ENCODE measurements around the gene DOC2A.
"Not testable (repeated sequence)": the region's sequence is repeated elsewhere in the genome, so short reads cannot be mapped to it uniquely, and the experiment has no call there.

The DOC2A gene

DNA sequence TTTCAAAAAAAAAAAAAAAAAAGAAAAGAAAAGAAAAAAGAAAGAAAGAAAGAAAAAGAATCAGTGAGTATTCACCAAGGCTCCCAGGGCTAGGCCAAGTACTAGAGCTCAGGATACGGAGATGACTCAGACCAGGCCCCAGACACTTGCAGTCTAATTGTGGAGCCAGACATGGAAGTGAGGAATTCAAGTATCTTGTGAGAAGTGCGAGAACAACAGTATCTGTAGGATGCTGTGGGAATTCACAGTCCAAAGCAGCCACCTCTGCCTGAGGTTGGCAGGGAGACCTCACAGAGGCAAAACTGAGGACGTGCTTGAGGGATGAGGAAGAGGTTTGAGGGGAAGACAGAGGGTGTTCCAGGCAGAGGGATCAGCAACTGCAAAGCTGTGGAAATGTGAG is 40.7 kb upstream of the DOC2A start:
- DNase-seq (ENCODE audit: low read depth) = peak; percentile 65

DNA sequence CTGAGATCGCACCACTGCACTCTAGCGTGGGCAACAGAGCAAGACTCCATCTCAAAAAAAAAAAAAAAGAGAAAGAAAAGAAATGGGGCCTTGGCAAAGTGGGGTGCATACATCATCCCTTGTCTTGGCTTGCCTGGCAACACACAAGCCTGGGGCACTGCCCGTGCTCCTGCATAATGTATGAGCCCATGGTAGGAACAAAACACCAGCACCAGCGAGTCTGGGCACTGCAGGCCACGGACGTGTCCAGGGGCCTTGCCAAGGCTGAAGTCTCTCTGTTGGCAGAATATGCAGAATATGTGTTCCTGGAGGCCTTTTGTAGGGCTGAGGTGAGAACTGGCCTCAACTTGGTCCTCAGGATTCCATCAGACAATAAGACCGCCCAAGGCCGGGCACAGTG is 39.0 kb upstream of the DOC2A start:
- H3K4me3 ChIP-seq (replicated peaks; ENCODE audit: low read depth, low read length) = no peak overlapping the region
- no peak for DNase-seq (ENCODE audit: low read depth)
- TF ChIP-seq, protein P1, sequence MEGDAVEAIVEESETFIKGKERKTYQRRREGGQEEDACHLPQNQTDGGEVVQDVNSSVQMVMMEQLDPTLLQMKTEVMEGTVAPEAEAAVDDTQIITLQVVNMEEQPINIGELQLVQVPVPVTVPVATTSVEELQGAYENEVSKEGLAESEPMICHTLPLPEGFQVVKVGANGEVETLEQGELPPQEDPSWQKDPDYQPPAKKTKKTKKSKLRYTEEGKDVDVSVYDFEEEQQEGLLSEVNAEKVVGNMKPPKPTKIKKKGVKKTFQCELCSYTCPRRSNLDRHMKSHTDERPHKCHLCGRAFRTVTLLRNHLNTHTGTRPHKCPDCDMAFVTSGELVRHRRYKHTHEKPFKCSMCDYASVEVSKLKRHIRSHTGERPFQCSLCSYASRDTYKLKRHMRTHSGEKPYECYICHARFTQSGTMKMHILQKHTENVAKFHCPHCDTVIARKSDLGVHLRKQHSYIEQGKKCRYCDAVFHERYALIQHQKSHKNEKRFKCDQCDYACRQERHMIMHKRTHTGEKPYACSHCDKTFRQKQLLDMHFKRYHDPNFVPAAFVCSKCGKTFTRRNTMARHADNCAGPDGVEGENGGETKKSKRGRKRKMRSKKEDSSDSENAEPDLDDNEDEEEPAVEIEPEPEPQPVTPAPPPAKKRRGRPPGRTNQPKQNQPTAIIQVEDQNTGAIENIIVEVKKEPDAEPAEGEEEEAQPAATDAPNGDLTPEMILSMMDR (IDR thresholded peaks at IDR 0.05; ENCODE audit: low read length, missing control alignments) = no peak

More for the DNA sequence above, 40.7 kb upstream of the DOC2A start:
- TF ChIP-seq, protein P1 (IDR thresholded peaks at IDR 0.05; ENCODE audit: low read length, missing control alignments) = no peak
- no peak overlapping the region for H3K4me3 ChIP-seq (replicated peaks; ENCODE audit: low read depth, low read length)

DNA sequence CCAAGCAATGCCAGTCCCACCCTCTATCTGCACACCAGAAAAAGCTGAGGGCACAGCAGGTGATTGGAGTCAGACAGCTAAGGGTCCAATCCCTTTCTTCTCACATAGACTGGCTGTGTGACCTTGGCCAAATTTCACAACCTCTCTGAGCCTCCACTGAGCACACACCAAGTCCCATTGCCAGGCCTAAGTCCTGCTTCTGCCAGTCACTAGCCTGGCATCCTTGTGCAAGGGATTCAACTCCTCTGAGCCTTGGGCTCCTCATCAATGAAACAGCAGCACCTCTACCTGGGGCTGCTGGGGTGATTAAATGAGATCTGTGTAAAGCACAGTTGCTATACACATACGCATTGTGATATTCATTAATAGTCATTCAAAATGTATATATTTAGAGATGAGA is 35.8 kb upstream of the DOC2A start:
- TF ChIP-seq, protein P1 (IDR thresholded peaks at IDR 0.05; ENCODE audit: low read length, missing control alignments) = no peak
- DNase-seq (ENCODE audit: low read depth) = no peak
- no peak overlapping the region for H3K4me3 ChIP-seq (replicated peaks; ENCODE audit: low read depth, low read length)

DNA sequence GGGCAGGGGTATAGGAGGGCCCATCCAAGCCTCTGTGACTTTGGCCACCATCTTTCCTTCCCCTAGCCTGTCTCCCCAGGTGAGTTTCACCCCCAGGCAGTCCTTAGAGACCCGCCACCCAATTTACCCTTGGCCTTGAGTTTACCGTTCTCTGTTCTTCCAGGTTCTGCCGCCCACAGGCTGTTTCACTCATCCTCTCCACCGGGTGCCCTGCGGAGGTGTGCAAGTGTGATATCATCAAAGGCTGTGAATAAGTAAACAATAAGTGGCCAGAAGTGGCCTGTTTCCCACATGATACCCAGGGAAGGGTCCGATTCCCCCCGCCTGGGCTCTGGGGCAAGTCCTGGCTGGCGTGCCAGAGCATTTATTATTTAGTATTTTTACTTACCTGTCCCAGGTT is 35.4 kb upstream of the DOC2A start:
- no peak for DNase-seq (ENCODE audit: low read depth)
- no peak overlapping the region for H3K4me3 ChIP-seq (replicated peaks; ENCODE audit: low read depth, low read length)
- TF ChIP-seq, protein P1 (IDR thresholded peaks at IDR 0.05; ENCODE audit: low read length, missing control alignments) = no peak

DNA sequence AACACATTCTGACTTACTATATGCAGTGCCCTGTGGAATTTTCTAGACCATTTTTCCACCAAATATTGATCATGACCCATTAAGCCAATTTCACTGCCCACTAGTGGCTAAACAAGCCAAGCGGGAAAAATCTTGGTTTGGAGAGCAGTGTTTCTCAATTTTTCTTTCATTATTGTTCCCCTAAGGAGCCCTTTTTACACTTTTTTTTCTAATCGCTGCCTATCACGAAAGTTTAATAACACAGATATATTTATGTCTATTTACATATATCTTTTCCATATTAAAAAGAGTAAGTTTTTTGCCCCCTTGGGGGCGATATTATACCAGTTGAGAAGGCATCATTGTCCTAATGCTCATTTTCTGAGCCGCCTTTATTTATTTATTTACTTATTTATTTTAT is 31.0 kb upstream of the DOC2A start:
- DNase-seq (ENCODE audit: low read depth) = peak; percentile 73
- TF ChIP-seq, protein P1 (IDR thresholded peaks at IDR 0.05; ENCODE audit: low read length, missing control alignments) = peak; percentile 39

DNA sequence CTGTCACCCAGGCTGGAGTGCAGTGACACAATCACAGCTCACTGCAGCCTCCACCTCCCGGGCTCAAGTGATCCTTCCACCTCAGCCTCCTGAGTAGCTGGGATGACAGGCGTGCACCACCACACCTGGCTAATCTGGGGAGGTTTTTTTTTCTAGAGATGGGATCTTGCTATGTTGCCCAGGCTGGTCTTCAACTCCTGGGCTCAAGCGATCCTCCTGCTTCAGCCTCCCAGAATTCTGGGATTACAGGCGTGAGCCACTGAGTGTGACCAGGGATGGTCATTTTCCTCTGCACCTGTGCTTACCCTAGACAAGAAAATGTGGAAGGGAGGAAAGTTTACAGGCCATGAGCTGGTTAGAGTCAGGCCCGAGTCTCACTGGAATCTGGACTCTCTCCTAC is 29.9 kb upstream of the DOC2A start:
- not testable (repeated sequence) for H3K4me3 ChIP-seq (replicated peaks; ENCODE audit: low read depth, low read length); DNase-seq (ENCODE audit: low read depth)

More for the DNA sequence above, 31.0 kb upstream of the DOC2A start:
- H3K4me3 ChIP-seq (replicated peaks; ENCODE audit: low read depth, low read length) = no peak overlapping the region

DNA sequence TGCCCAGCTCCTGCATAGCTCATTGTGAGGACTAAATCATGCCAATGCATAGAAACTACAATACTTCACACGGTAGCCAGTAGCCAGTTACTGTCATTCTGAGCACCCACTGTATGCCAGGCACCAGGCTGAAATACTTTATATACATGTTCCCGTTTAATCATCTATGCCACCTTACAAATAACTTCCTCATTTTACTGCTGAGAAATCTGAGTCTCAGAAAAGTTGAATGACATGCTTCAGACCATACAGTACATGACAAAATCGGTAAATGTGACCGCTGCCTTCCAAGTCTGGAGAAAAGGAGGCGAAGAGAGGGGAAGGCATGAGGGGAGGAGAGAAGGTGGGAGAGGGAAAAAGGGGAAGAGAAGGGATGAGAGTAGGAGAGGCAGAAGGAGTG is 29.4 kb upstream of the DOC2A start:
- H3K4me3 ChIP-seq (replicated peaks; ENCODE audit: low read depth, low read length) = no peak overlapping the region
- TF ChIP-seq, protein P1 (IDR thresholded peaks at IDR 0.05; ENCODE audit: low read length, missing control alignments) = no peak
- no peak for DNase-seq (ENCODE audit: low read depth)
